K562 (cell line): ENCODE measurements around the gene CLNK.

Experiments used
- ARNT ChIP-seq, 2 experiments: fragments of 450-650 bp; IDR thresholded peaks; 2 replicates each; pipeline ENCODE4 v1.6.1; 2016; ENCODE audit warnings: mild to moderate bottlenecking in 1 of 2
- CEBPG ChIP-seq, 3 experiments: fragments of 200-800 bp in 1 of 3; sonication (Bioruptor generic) in 1 of 3; sonication (generic) in 1 of 3; formaldehyde crosslinking in 1 of 3; IDR thresholded peaks in 2 of 3; conservative IDR thresholded peaks in 1 of 3; 2 replicates each; pipeline versions ENCODE4 v1.6.1 to v1.8.0; 2016 to 2022; ENCODE audit warnings: missing compliant biosample characterization in 2 of 3, missing genetic modification characterization in 2 of 3, mild to moderate bottlenecking in 1 of 3, missing genetic modification reagents in 1 of 3
- CHD2 ChIP-seq: IDR thresholded peaks from 2 replicates; pipeline ENCODE4 v1.6.1; 2011; ENCODE audit warnings: low read depth, low read length
- ELF1 ChIP-seq: fragments of 200-800 bp; sonication (Bioruptor generic); IDR thresholded peaks from 2 replicates; pipeline ENCODE4 v1.6.1; 2016; ENCODE audit warnings: missing genetic modification characterization, missing compliant biosample characterization
- JUND ChIP-seq, 2 experiments: IDR thresholded peaks; 2 replicates in 1 of 2; 3 replicates in 1 of 2; pipeline ENCODE4 v1.6.1; 2011; ENCODE audit warnings: borderline replicate concordance in 2 of 2, low read depth in 2 of 2, low read length in 2 of 2, improper control_type of control experiment in 1 of 2, missing biosample characterization in 1 of 2, missing genetic modification characterization in 1 of 2, missing genetic modification reagents in 1 of 2
- ZFX ChIP-seq: sonication (generic); formaldehyde crosslinking; IDR thresholded peaks from 2 replicates; pipeline ENCODE4 v1.8.0; 2022; ENCODE audit warnings: mild to moderate bottlenecking, missing genetic modification reagents, moderate library complexity
- TF ChIP-seq, protein P1 (sequence below): fragments of 200-800 bp; sonication (Bioruptor generic); IDR thresholded peaks from 2 replicates; pipeline ENCODE4 v1.6.1; 2016; ENCODE audit warnings: missing genetic modification characterization, missing compliant biosample characterization
- TF ChIP-seq, protein P2 (sequence below): fragments of 450-650 bp; formaldehyde crosslinking; IDR thresholded peaks from 2 replicates; pipeline ENCODE4 v1.4.0; 2022; ENCODE audit warnings: mild to moderate bottlenecking, moderate library complexity

DNA sequence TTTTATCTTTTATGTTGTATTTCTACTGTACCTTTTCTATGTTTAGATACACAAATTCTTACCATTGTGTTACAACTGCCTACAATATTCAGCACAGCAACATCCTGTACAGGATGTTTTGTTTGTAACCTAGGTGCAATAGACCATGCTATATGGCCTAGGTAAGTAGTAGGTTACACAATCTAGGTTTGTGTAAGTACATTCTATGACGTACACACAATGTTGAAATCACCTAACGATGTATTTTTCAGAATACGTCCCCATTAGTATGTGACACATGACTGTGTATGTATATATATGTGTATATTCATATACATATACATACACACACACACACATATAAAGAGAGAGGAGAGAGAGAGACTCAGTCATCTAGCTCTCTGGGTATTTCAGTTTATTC lies 103.5 kb downstream of the CLNK start:
- TF ChIP-seq CEBPG (CRISPR knock-in tag; IDR thresholded peaks at IDR 0.05) (no peak), CEBPG (tag; conservative IDR thresholded peaks at IDR 0.05 in 1 of 2, IDR thresholded peaks at IDR 0.05 in 1 of 2) (no peak), JUND (IDR thresholded peaks at IDR 0.05; ENCODE audit: borderline replicate concordance, low read depth, low read length) (no peak), JUND (tag; IDR thresholded peaks at IDR 0.05; ENCODE audit: borderline replicate concordance, low read depth, low read length) (no peak), ELF1 (tag) (no peak), ARNT (IDR thresholded peaks at IDR 0.05) (no peak), ZFX (CRISPR knock-in tag) (no peak), CHD2 (no peak)
- TF ChIP-seq, protein P1, sequence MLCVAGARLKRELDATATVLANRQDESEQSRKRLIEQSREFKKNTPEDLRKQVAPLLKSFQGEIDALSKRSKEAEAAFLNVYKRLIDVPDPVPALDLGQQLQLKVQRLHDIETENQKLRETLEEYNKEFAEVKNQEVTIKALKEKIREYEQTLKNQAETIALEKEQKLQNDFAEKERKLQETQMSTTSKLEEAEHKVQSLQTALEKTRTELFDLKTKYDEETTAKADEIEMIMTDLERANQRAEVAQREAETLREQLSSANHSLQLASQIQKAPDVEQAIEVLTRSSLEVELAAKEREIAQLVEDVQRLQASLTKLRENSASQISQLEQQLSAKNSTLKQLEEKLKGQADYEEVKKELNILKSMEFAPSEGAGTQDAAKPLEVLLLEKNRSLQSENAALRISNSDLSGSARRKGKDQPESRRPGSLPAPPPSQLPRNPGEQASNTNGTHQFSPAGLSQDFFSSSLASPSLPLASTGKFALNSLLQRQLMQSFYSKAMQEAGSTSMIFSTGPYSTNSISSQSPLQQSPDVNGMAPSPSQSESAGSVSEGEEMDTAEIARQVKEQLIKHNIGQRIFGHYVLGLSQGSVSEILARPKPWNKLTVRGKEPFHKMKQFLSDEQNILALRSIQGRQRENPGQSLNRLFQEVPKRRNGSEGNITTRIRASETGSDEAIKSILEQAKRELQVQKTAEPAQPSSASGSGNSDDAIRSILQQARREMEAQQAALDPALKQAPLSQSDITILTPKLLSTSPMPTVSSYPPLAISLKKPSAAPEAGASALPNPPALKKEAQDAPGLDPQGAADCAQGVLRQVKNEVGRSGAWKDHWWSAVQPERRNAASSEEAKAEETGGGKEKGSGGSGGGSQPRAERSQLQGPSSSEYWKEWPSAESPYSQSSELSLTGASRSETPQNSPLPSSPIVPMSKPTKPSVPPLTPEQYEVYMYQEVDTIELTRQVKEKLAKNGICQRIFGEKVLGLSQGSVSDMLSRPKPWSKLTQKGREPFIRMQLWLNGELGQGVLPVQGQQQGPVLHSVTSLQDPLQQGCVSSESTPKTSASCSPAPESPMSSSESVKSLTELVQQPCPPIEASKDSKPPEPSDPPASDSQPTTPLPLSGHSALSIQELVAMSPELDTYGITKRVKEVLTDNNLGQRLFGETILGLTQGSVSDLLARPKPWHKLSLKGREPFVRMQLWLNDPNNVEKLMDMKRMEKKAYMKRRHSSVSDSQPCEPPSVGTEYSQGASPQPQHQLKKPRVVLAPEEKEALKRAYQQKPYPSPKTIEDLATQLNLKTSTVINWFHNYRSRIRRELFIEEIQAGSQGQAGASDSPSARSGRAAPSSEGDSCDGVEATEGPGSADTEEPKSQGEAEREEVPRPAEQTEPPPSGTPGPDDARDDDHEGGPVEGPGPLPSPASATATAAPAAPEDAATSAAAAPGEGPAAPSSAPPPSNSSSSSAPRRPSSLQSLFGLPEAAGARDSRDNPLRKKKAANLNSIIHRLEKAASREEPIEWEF (CRISPR knock-in tag), result no peak
- TF ChIP-seq, protein P2, sequence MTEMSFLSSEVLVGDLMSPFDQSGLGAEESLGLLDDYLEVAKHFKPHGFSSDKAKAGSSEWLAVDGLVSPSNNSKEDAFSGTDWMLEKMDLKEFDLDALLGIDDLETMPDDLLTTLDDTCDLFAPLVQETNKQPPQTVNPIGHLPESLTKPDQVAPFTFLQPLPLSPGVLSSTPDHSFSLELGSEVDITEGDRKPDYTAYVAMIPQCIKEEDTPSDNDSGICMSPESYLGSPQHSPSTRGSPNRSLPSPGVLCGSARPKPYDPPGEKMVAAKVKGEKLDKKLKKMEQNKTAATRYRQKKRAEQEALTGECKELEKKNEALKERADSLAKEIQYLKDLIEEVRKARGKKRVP, result no peak
